Non-pigmented ciliary epithelial cell (primary cell): Measurements from ENCODE around the gene ITIH1.
"Not testable (repeated sequence)": the region's sequence is repeated elsewhere in the genome, so short reads cannot be mapped to it uniquely, and the experiment has no call there.

Experiments
- DNase-seq: peaks from one replicate; pipeline ENCODE4 v3.0.0-alpha.2; 2010; ENCODE audit warnings: low read depth

The ITIH1 gene

GRCh38 chr3:52777127-52777958 lies at the start of gene ITIH1:
Gene ITIH1 (plus strand): TSS chr3:52777599. CDS start chr3:52777616, 17 bp downstream.
- DNase-seq = no peak

- DNase-seq = not testable (repeated sequence)
Observed at GRCh38 chr3:52728753-52729152, 48.6 kb upstream of the ITIH1 start.

GRCh38 chr3:52730681-52731080 lies 46.7 kb upstream of the ITIH1 start:
- no peak for DNase-seq

GRCh38 chr3:52731590-52731989 lies 45.8 kb upstream of the ITIH1 start:
- no peak for DNase-seq

- DNase-seq = no peak
Observed at GRCh38 chr3:52733256-52733891, 44.0 kb upstream of the ITIH1 start.

- no peak for DNase-seq
Observed at GRCh38 chr3:52739730-52740129, 37.7 kb upstream of the ITIH1 start.

GRCh38 chr3:52742418-52743041 lies 34.9 kb upstream of the ITIH1 start:
- peak; percentile 19 for DNase-seq

- DNase-seq = no peak
Observed at GRCh38 chr3:52743152-52743551, 34.2 kb upstream of the ITIH1 start.

- no peak for DNase-seq
Observed at GRCh38 chr3:52743721-52744120, 33.7 kb upstream of the ITIH1 start.

- no peak for DNase-seq
Observed at GRCh38 chr3:52752045-52752660, 25.2 kb upstream of the ITIH1 start.

- DNase-seq = no peak
Observed at GRCh38 chr3:52754373-52754772, 23.0 kb upstream of the ITIH1 start.

GRCh38 chr3:52756141-52756540 lies 21.3 kb upstream of the ITIH1 start:
- no peak for DNase-seq

GRCh38 chr3:52763466-52763865 lies 13.9 kb upstream of the ITIH1 start:
- no peak for DNase-seq

- DNase-seq = no peak
Observed at GRCh38 chr3:52769786-52770455, 7.5 kb upstream of the ITIH1 start.

- peak; percentile 47 for DNase-seq
Observed at GRCh38 chr3:52770496-52771333, 6.7 kb upstream of the ITIH1 start, which contains the start of gene NEK4. Gene NEK4 (minus strand): TSS chr3:52770940. CDS start chr3:52770746, 194 bp downstream.

GRCh38 chr3:52771334-52771681 lies 6.1 kb upstream of the ITIH1 start:
- no peak for DNase-seq

- DNase-seq = no peak
Observed at GRCh38 chr3:52771702-52772101, 5.7 kb upstream of the ITIH1 start.

- DNase-seq = no peak
Observed at GRCh38 chr3:52773361-52774065, 3.9 kb upstream of the ITIH1 start.

- no peak for DNase-seq
Observed at GRCh38 chr3:52774066-52774713, 3.2 kb upstream of the ITIH1 start.
